ENCODE data around the gene HHIPL1. TPM values are rescaled to one million over a fixed set of nuclear protein-coding genes. Genes with fewer than 3 reads are reported as not detected.

Gene HHIPL1
- total and polyA plus RNA-seq, 2 of the 8 experiments (the other 6 are each of a cell fraction or from before 2014, with no cell fraction given) = 1.5 to 2.6 TPM

- H3K9ac ChIP-seq (replicated peaks in 1 of 4; ENCODE audit: extremely low read depth in 1 of 4, low read depth in 3 of 4, low read length in 3 of 4) = no peak overlapping the region
- H3K56ac ChIP-seq (replicated peaks; ENCODE audit: insufficient read length, low read depth, low read length) = no peak overlapping the region
- no peaks in the 10 kb centered on the region for H3K36me3 ChIP-seq (ENCODE audit: control insufficient read depth in 2 of 4, insufficient read depth in 4 of 4, low read length in 3 of 4)
- H3K9me3 ChIP-seq (ENCODE audit: insufficient read depth in 2 of 2, low read depth in 1 of 2, low read length in 1 of 2) = no peaks in the 10 kb centered on the region
- H2BK120ac ChIP-seq (replicated peaks; ENCODE audit: low read depth, low read length) = no peak overlapping the region
- no peak overlapping the region for H3K4me2 ChIP-seq (ENCODE audit: insufficient read depth in 1 of 2, low read depth in 2 of 2, low read length in 2 of 2)
- DNase-seq (ENCODE audit: low read depth in 1 of 2, low spot score in 2 of 2) (no peak), FAIRE-seq (no peak)
- H3K27ac ChIP-seq (ENCODE audit: low read depth, low read length) = no peak overlapping the region; the same call in 1 of the 2 replicates
- H2BK15ac ChIP-seq (ENCODE audit: low read length) = no peak overlapping the region
- H3K23me2 ChIP-seq (ENCODE audit: low read depth, low read length) = no peaks in the 10 kb centered on the region
- no peak overlapping the region for H2BK12ac ChIP-seq (ENCODE audit: low read depth, low read length)
- H4K8ac ChIP-seq (ENCODE audit: extremely low read depth, insufficient read depth, low read length) = no peak overlapping the region; the same call in 1 of the 2 replicates
- no peak for TF ChIP-seq CTBP2 (IDR thresholded peaks at IDR 0.05; ENCODE audit: borderline replicate concordance, insufficient read depth, insufficient read length, low read length)
- no peak overlapping the region for H3K4ac ChIP-seq (replicated peaks; ENCODE audit: insufficient read length, low read depth, low read length)
- no peak overlapping the region for H3K23ac ChIP-seq (ENCODE audit: insufficient read length)
- 86% methylated on average over 3 of the region's 3 CpGs; no CpG with 5 or more reads in 1 of the 2 experiments for WGBS, 2 experiments (ENCODE audit: extremely low coverage in 1 of 2, insufficient coverage in 1 of 2, insufficient read length in 1 of 2, insufficient replicate concordance in 2 of 2, low coverage in 1 of 2, low lambda C conversion rate in 2 of 2, missing lambda C conversion rate in 1 of 2)
- H3K4me3 ChIP-seq (ENCODE audit: extremely low read depth in 1 of 4, insufficient read depth in 2 of 4, low read depth in 3 of 4, low read length in 4 of 4) = no peak overlapping the region
- no peak overlapping the region for H3K18ac ChIP-seq (ENCODE audit: extremely low read depth, low read length)
- no peaks in the 10 kb centered on the region; a peak in 2 of 7 replicates for H3K4me1 ChIP-seq (replicated peaks in 1 of 4; ENCODE audit: control insufficient read depth in 3 of 4, insufficient read depth in 4 of 4, low read length in 3 of 4)
- H3K79me1 ChIP-seq (ENCODE audit: low read depth, low read length) = no peaks in the 10 kb centered on the region
- no peak overlapping the region for H2AFZ ChIP-seq (ENCODE audit: low read length)
- POLR2A ChIA-PET (ENCODE audit: partially characterized antibody) = interaction anchor here (1.0 to 1.6 kb wide), 2 partner anchors 28 to 110 kb away, joined by 3 read pairs; no protein-coding TSS in a partner anchor
- H2BK5ac ChIP-seq (ENCODE audit: low read depth, low read length) = no peak overlapping the region
- no peak overlapping the region for H2BK20ac ChIP-seq (ENCODE audit: low read length)
- no peak overlapping the region for H3K14ac ChIP-seq (ENCODE audit: insufficient read length)
- CTCF ChIA-PET (ENCODE audit: partially characterized antibody) = interaction anchor here (0.8 to 3.3 kb wide), 13 partner anchors 10 to 254 kb away, joined by 3 to 12 read pairs (median 4); no protein-coding TSS in a partner anchor
- H4K20me1 ChIP-seq (replicated peaks in 1 of 2; ENCODE audit: control insufficient read depth in 1 of 2, insufficient read depth in 2 of 2, low read length in 2 of 2) = no peaks in the 10 kb centered on the region
- no peaks in the 10 kb centered on the region; a peak in 1 of 7 replicates for H3K27me3 ChIP-seq (replicated peaks in 1 of 4; ENCODE audit: control insufficient read depth in 3 of 4, extremely low read depth in 1 of 4, insufficient read depth in 3 of 4, low read length in 3 of 4)
- H4K91ac ChIP-seq (replicated peaks; ENCODE audit: insufficient read length, low read length) = no peak overlapping the region
- H3K79me2 ChIP-seq (ENCODE audit: control insufficient read depth in 1 of 2, insufficient read depth in 2 of 2, low read length in 2 of 2) = no peaks in the 10 kb centered on the region
- no peak overlapping the region for H2AK5ac ChIP-seq (ENCODE audit: low read depth, low read length)
- H4K5ac ChIP-seq (ENCODE audit: insufficient read length, low read depth, low read length) = no peak overlapping the region
Measured at GRCh38 chr14:99633141-99633540, 11.8 kb upstream of the HHIPL1 start.

All from H1 (cell line).